K562 (cell line): ENCODE data around the gene CARMIL3. TPM values are rescaled to one million over a fixed set of nuclear protein-coding genes. Genes with fewer than 3 reads are reported as not detected.

Experiments used
- BCOR ChIP-seq: fragments of 450-650 bp; IDR thresholded peaks from 2 replicates; pipeline ENCODE4 v1.6.1; 2016
- CBX3 ChIP-seq, 2 experiments: IDR thresholded peaks; 1 replicate in 1 of 2; 2 replicates in 1 of 2; pipeline ENCODE4 v1.6.1; 2012; ENCODE audit warnings: inconsistent platforms in 2 of 2, low read length in 2 of 2, borderline replicate concordance in 1 of 2, control low read depth in 1 of 2
- CEBPG ChIP-seq, 3 experiments: fragments of 200-800 bp in 1 of 3; sonication (Bioruptor generic) in 1 of 3; sonication (generic) in 1 of 3; formaldehyde crosslinking in 1 of 3; IDR thresholded peaks in 2 of 3; conservative IDR thresholded peaks in 1 of 3; 2 replicates each; pipeline versions ENCODE4 v1.6.1 to v1.8.0; 2016 to 2022; ENCODE audit warnings: missing compliant biosample characterization in 2 of 3, missing genetic modification characterization in 2 of 3, mild to moderate bottlenecking in 1 of 3, missing genetic modification reagents in 1 of 3
- FOSL1 ChIP-seq: fragments of 200-800 bp; sonication (Bioruptor generic); conservative IDR thresholded peaks from 2 replicates; pipeline ENCODE4 v1.6.1; 2016; ENCODE audit warnings: missing genetic modification characterization, missing compliant biosample characterization
- GABPA ChIP-seq: fragments of 200-800 bp; sonication (Bioruptor generic); conservative IDR thresholded peaks from 2 replicates; pipeline ENCODE4 v1.6.1; 2016; ENCODE audit warnings: low read depth, missing genetic modification characterization, missing compliant biosample characterization
- GTF2E2 ChIP-seq: fragments of 200-800 bp; sonication (Bioruptor generic); IDR thresholded peaks from 2 replicates; pipeline ENCODE4 v1.6.1; 2016; ENCODE audit warnings: missing genetic modification characterization, missing compliant biosample characterization
- HDAC8 ChIP-seq: fragments of 450-650 bp; IDR thresholded peaks from 2 replicates; pipeline ENCODE4 v1.6.1; 2016; ENCODE audit warnings: mild to moderate bottlenecking, missing genetic modification characterization, moderate library complexity, missing compliant biosample characterization
- MCM3 ChIP-seq: fragments of 450-650 bp; IDR thresholded peaks from 2 replicates; pipeline ENCODE4 v1.6.1; 2016
- NEUROD1 ChIP-seq: fragments of 150-350 bp; IDR thresholded peaks from 2 replicates; pipeline ENCODE4 v1.6.1; 2014; ENCODE audit warnings: borderline replicate concordance, low read length, low read depth; ENCODE audit not compliant: partially characterized antibody
- POLR2AphosphoS2 ChIP-seq: IDR thresholded peaks from 2 replicates; pipeline ENCODE4 v1.6.1; 2012; ENCODE audit warnings: low read length, improper control_type of control experiment
- POLR2H ChIP-seq: IDR thresholded peaks from 2 replicates; pipeline ENCODE4 v1.6.1; 2016; ENCODE audit warnings: missing genetic modification characterization, low read depth, mild to moderate bottlenecking, control low read depth, missing compliant biosample characterization, moderate library complexity
- SMARCB1 ChIP-seq: IDR thresholded peaks from 2 replicates; pipeline ENCODE4 v1.6.1; 2011; ENCODE audit warnings: improper control_type of control experiment, low read depth; ENCODE audit not compliant: insufficient read length
- TAL1 ChIP-seq: fragments of 450-650 bp; IDR thresholded peaks from 2 replicates; pipeline ENCODE4 v1.6.1; 2016; ENCODE audit warnings: mild to moderate bottlenecking
- TEAD1 ChIP-seq, 2 experiments: fragments of 450-650 bp in 1 of 2; sonication (generic) in 1 of 2; formaldehyde crosslinking; IDR thresholded peaks; 2 replicates each; pipeline versions ENCODE4 v1.4.0 to v1.8.0; 2020 to 2022; ENCODE audit warnings: mild to moderate bottlenecking in 2 of 2, missing genetic modification reagents in 1 of 2
- WHSC1 ChIP-seq: IDR thresholded peaks from one replicate; pipeline ENCODE4 v1.6.1; 2012; ENCODE audit warnings: low read length, control low read depth, inconsistent platforms
- XRCC3 ChIP-seq: fragments of 450-650 bp; IDR thresholded peaks from 2 replicates; pipeline ENCODE4 v1.6.1; 2017; ENCODE audit warnings: mild to moderate bottlenecking, moderate library complexity
- ZNF551 ChIP-seq: fragments of 250-450 bp; sonication (Bioruptor Pico); IDR thresholded peaks from 2 replicates; pipeline ENCODE4 v1.5.0; 2021; ENCODE audit warnings: mild to moderate bottlenecking, moderate library complexity
- ZNF764 ChIP-seq: fragments of 250-450 bp; sonication (Bioruptor Pico); IDR thresholded peaks from 2 replicates; pipeline ENCODE4 v1.4.0; 2020; ENCODE audit warnings: low read depth, mild to moderate bottlenecking, moderate library complexity
- polyA plus RNA-seq, 8 experiments: library from polyadenylated mRNA; depleted of rRNA in 4 of 8; stranded (reverse) in 5 of 8; unstranded in 3 of 8; fragments of >200 nt; fragmentation: Nextera tagmentation in 2 of 8; fragmentation: Illumina TruSeq in 1 of 8; extraction: Ambion mirVana in 2 of 8; extraction: Trizol in 1 of 8; gene quantifications; 2 replicates each; pipeline versions ENCODE4 v1.2.1 to v1.2.3, GENCODE V29; 2011 to 2014; ENCODE audit warnings: inconsistent platforms in 1 of 8, missing spikeins in 1 of 8
- total RNA-seq, 7 experiments: library from RNA; depleted of rRNA in 6 of 7; stranded (reverse); fragments of >200 nt in 6 of 7; fragmentation: Illumina TruSeq in 2 of 7; extraction: Trizol in 2 of 7; gene quantifications; 2 replicates each; pipeline versions ENCODE4 v1.2.1 to v1.2.3, GENCODE V29; 2011 to 2021; ENCODE audit warnings: low replicate concordance in 1 of 7
- TF ChIP-seq, protein P1 (sequence below), 2 experiments: IDR thresholded peaks; 2 replicates each; pipeline ENCODE4 v1.6.1; 2012; ENCODE audit warnings: improper control_type of control experiment in 2 of 2, low read depth in 2 of 2, low read length in 2 of 2, borderline replicate concordance in 1 of 2
- TF ChIP-seq, protein P2 (sequence below): fragments of 450-650 bp; conservative IDR thresholded peaks from 2 replicates; pipeline ENCODE4 v1.6.1; 2016; ENCODE audit warnings: missing genetic modification characterization, low read depth, mild to moderate bottlenecking, control low read depth, missing compliant biosample characterization
- TF ChIP-seq, protein P3 (sequence below): fragments of 450-650 bp; IDR thresholded peaks from 2 replicates; pipeline ENCODE4 v1.6.1; 2016; ENCODE audit warnings: antibody characterized with exemption
- TF ChIP-seq, protein P4 (sequence below): fragments of 450-650 bp; formaldehyde crosslinking; IDR thresholded peaks from 2 replicates; pipeline ENCODE4 v1.4.0; 2020; ENCODE audit warnings: mild to moderate bottlenecking

CARMIL3 gene
- total and polyA plus RNA-seq, 9 of the 15 experiments (the other 6 are each of a cell fraction or from before 2014, with no cell fraction given) = 0.01 to 0.11 (median 0.05) TPM; not detected in 5

DNA sequence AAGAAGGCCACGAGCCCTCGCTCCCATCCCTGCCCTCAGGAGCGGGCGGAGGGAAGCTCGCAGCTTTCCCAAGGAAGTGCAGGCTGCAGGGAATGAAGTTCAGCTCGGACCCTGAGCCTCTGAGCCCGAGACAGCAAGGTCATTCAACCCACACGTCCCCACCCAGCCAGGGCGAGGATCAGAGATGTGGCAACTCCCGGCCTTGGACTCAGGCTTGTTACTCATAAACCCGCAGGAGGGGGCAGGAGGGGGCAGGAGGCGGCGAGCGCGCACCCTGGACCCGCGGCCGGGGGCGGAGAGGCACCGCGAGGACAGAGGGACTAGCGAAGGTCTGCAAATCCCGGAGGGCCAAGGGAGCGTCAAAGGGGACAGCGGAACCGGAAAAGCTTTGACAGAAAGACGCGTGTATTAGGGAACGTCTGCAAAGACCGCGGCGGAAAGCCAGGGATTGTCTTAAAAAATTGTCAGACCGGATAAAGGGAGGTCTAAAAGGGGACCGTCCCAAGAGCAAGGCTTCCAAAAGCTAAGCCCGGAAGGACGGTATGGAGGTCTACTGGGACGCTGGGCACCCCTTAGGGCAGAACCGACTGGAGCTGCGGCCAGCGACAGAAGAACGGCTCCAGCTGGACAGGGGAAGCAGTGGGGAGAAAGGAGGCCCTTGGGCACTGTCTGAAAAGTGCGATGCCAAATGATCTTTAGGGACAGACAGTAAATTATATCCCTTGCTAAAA lies 62.2 kb downstream of the CARMIL3 start (continued):
- TF ChIP-seq WHSC1 = no peak
- no peak for TF ChIP-seq POLR2AphosphoS2
- TF ChIP-seq SMARCB1 = no peak
- TF ChIP-seq, protein P1, sequence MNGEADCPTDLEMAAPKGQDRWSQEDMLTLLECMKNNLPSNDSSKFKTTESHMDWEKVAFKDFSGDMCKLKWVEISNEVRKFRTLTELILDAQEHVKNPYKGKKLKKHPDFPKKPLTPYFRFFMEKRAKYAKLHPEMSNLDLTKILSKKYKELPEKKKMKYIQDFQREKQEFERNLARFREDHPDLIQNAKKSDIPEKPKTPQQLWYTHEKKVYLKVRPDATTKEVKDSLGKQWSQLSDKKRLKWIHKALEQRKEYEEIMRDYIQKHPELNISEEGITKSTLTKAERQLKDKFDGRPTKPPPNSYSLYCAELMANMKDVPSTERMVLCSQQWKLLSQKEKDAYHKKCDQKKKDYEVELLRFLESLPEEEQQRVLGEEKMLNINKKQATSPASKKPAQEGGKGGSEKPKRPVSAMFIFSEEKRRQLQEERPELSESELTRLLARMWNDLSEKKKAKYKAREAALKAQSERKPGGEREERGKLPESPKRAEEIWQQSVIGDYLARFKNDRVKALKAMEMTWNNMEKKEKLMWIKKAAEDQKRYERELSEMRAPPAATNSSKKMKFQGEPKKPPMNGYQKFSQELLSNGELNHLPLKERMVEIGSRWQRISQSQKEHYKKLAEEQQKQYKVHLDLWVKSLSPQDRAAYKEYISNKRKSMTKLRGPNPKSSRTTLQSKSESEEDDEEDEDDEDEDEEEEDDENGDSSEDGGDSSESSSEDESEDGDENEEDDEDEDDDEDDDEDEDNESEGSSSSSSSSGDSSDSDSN (IDR thresholded peaks at IDR 0.05; ENCODE audit: borderline replicate concordance in 1 of 2, low read depth in 2 of 2, low read length in 2 of 2) = peak in 1 of 2 experiments; percentile 46; a peak in 1 of 4 replicates
- no peak for TF ChIP-seq NEUROD1
- TF ChIP-seq HDAC8 (tag) = no peak
- TF ChIP-seq CEBPG (CRISPR knock-in tag; IDR thresholded peaks at IDR 0.05) = peak; percentile 79
- TF ChIP-seq CEBPG (tag; conservative IDR thresholded peaks at IDR 0.05 in 1 of 2, IDR thresholded peaks at IDR 0.05 in 1 of 2) = peak; percentile 62 to 63; a peak in 2 of 4 replicates
- TF ChIP-seq, protein P2, sequence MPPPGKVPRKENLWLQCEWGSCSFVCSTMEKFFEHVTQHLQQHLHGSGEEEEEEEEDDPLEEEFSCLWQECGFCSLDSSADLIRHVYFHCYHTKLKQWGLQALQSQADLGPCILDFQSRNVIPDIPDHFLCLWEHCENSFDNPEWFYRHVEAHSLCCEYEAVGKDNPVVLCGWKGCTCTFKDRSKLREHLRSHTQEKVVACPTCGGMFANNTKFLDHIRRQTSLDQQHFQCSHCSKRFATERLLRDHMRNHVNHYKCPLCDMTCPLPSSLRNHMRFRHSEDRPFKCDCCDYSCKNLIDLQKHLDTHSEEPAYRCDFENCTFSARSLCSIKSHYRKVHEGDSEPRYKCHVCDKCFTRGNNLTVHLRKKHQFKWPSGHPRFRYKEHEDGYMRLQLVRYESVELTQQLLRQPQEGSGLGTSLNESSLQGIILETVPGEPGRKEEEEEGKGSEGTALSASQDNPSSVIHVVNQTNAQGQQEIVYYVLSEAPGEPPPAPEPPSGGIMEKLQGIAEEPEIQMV (tag) = no peak
- no peak for TF ChIP-seq MCM3
- no peak for TF ChIP-seq TAL1
- peak; percentile 78 for TF ChIP-seq POLR2H
- TF ChIP-seq GABPA (tag) = peak; percentile 91
- TF ChIP-seq, protein P3, sequence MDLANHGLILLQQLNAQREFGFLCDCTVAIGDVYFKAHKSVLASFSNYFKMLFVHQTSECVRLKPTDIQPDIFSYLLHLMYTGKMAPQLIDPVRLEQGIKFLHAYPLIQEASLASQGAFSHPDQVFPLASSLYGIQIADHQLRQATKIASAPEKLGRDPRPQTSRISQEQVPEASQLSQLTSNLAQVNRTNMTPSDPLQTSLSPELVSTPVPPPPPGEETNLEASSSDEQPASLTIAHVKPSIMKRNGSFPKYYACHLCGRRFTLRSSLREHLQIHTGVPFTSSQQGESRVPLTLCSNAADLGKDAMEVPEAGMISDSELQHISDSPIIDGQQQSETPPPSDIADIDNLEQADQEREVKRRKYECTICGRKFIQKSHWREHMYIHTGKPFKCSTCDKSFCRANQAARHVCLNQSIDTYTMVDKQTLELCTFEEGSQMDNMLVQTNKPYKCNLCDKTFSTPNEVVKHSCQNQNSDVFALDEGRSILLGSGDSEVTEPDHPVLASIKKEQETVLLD = no peak
- TF ChIP-seq TEAD1 (CRISPR knock-in tag; IDR thresholded peaks at IDR 0.05) = peak in 1 of 2 experiments; percentile 10; a peak in 1 of 4 replicates
- TF ChIP-seq ZNF764 (CRISPR knock-in tag) = no peak
- TF ChIP-seq FOSL1 (tag) = peak; percentile 52
- TF ChIP-seq, protein P4, sequence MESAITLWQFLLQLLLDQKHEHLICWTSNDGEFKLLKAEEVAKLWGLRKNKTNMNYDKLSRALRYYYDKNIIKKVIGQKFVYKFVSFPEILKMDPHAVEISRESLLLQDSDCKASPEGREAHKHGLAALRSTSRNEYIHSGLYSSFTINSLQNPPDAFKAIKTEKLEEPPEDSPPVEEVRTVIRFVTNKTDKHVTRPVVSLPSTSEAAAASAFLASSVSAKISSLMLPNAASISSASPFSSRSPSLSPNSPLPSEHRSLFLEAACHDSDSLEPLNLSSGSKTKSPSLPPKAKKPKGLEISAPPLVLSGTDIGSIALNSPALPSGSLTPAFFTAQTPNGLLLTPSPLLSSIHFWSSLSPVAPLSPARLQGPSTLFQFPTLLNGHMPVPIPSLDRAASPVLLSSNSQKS (CRISPR knock-in tag) = no peak
- peak; percentile 47; the same call in 1 of the 2 replicates for TF ChIP-seq BCOR
- no peak for TF ChIP-seq ZNF551 (CRISPR knock-in tag)
- TF ChIP-seq CBX3 (IDR thresholded peaks at IDR 0.05; ENCODE audit: borderline replicate concordance in 1 of 2, low read length in 2 of 2) = no peak
- TF ChIP-seq XRCC3 = no peak
- peak; percentile 57; the same call in 1 of the 2 replicates for TF ChIP-seq GTF2E2 (tag)
